Measurements from ENCODE around the gene ITGAL.
"Not testable (repeated sequence)": the region's sequence is repeated elsewhere in the genome, so short reads cannot be mapped to it uniquely, and the experiment has no call there.

The ITGAL gene

GRCh38 chr16:30457743-30458560 lies 14.6 kb upstream of the ITGAL start:
- DNase-seq (ENCODE audit: low read depth in 2 of 2), result no peak

GRCh38 chr16:30458561-30459394 lies 13.8 kb upstream of the ITGAL start:
- DNase-seq (ENCODE audit: low read depth in 2 of 2), result peak; percentile 65 to 80

GRCh38 chr16:30459456-30459855 lies 13.1 kb upstream of the ITGAL start:
- DNase-seq (ENCODE audit: low read depth in 2 of 2), result no peak

GRCh38 chr16:30461426-30461825 lies 11.1 kb upstream of the ITGAL start:
- not testable (repeated sequence) for DNase-seq (ENCODE audit: low read depth in 2 of 2)

GRCh38 chr16:30464078-30464477 lies 8.5 kb upstream of the ITGAL start:
- DNase-seq (ENCODE audit: low read depth in 2 of 2), result no peak

GRCh38 chr16:30470170-30470512 lies 2.4 kb upstream of the ITGAL start:
- DNase-seq (ENCODE audit: low read depth in 2 of 2), result no peak

- DNase-seq (ENCODE audit: low read depth in 2 of 2), result no peak
Measured at GRCh38 chr16:30470632-30470995, 1.9 kb upstream of the ITGAL start.

- DNase-seq (ENCODE audit: low read depth in 2 of 2), result peak; percentile 37 to 44
Measured at GRCh38 chr16:30473231-30474073, 910 bp downstream of the ITGAL start.

GRCh38 chr16:30474074-30474452 lies 1.5 kb downstream of the ITGAL start:
- DNase-seq (ENCODE audit: low read depth in 2 of 2), result no peak

- DNase-seq (ENCODE audit: low read depth in 2 of 2), result no peak
Measured at GRCh38 chr16:30474684-30475083, 2.1 kb downstream of the ITGAL start.

- DNase-seq (ENCODE audit: low read depth in 2 of 2), result no peak
Measured at GRCh38 chr16:30476991-30477390, 4.4 kb downstream of the ITGAL start.

GRCh38 chr16:30477773-30478172 lies 5.2 kb downstream of the ITGAL start:
- DNase-seq (ENCODE audit: low read depth in 2 of 2), result not testable (repeated sequence)

- DNase-seq (ENCODE audit: low read depth in 2 of 2), result no peak
Measured at GRCh38 chr16:30478766-30479478, 6.4 kb downstream of the ITGAL start.

- no peak for DNase-seq (ENCODE audit: low read depth in 2 of 2)
Measured at GRCh38 chr16:30481381-30481780, 8.8 kb downstream of the ITGAL start.

- no peak for DNase-seq (ENCODE audit: low read depth in 2 of 2)
Measured at GRCh38 chr16:30482366-30482765, 9.8 kb downstream of the ITGAL start.

GRCh38 chr16:30484887-30485286 lies 12.3 kb downstream of the ITGAL start:
- DNase-seq (ENCODE audit: low read depth in 2 of 2), result no peak

GRCh38 chr16:30485818-30486436 lies 13.4 kb downstream of the ITGAL start:
- DNase-seq (ENCODE audit: low read depth in 2 of 2), result no peak

GRCh38 chr16:30488764-30489605 lies 16.4 kb downstream of the ITGAL start:
- no peak for DNase-seq (ENCODE audit: low read depth in 2 of 2)

- no peak for DNase-seq (ENCODE audit: low read depth in 2 of 2)
Measured at GRCh38 chr16:30490210-30490609, 17.7 kb downstream of the ITGAL start.

GRCh38 chr16:30491229-30491628 lies 18.7 kb downstream of the ITGAL start:
- DNase-seq (ENCODE audit: low read depth in 2 of 2), result no peak

Measured in activated CD8-positive, alpha-beta memory T cell treated with anti-CD3 and anti-CD28 coated beads for 4 hours (primary cell).